GM18517 (cell line): ENCODE data around the gene RYR3.

ENCODE experiments used
- ATAC-seq: cut with Tn5 transposase; IDR thresholded peaks from one replicate; pipeline ENCODE4 v1.9.1; 2021; ENCODE audit warnings: mild to moderate bottlenecking, moderate library complexity; ENCODE audit not compliant: unreplicated experiment

RYR3 gene

GRCh38 chr15:33693166-33693800 is 382.5 kb downstream of the RYR3 start:
- ATAC-seq, result no peak

DNA sequence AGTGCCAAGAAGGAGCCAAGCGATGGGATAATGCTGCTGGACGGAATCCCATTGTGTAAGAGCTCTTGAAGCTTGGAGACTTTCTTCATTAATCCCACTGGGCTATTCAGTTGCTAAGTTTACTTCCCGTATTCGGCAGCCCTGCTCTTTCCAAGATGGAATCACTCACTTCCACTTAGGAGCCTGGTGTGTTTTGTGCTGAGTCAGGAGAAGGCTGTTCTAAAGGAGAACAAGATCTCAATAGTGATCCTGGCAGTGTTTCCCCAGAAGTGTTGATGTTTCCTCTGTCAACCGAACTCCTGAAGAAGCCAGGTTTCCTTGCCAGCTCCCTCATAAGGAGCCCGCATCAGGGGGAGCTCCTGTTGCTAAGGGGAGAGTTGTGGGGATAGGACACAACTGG is 387.4 kb downstream of the RYR3 start:
- no peak for ATAC-seq

DNA sequence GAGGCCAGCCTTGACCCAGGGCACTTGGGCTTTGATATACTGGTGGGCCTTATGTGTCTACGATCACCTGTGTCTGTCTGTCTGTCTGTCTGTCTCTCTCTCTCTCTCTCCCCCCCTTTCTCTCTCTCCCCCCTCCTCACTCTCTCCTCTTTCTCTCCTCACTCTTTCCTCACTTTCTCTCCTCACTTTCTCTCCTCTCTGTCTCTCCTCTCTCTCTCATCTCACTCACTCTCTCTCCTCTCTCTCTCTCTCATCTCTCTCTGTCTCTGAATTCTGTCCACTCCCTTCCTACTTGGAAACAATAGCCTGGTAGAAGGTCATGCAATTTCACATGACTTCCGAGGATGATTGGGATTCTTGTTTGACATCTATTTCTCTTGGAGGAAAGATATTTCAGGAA is 388.4 kb downstream of the RYR3 start:
- no peak for ATAC-seq

GRCh38 chr15:33699691-33700447 is 389.1 kb downstream of the RYR3 start:
- no peak for ATAC-seq

DNA sequence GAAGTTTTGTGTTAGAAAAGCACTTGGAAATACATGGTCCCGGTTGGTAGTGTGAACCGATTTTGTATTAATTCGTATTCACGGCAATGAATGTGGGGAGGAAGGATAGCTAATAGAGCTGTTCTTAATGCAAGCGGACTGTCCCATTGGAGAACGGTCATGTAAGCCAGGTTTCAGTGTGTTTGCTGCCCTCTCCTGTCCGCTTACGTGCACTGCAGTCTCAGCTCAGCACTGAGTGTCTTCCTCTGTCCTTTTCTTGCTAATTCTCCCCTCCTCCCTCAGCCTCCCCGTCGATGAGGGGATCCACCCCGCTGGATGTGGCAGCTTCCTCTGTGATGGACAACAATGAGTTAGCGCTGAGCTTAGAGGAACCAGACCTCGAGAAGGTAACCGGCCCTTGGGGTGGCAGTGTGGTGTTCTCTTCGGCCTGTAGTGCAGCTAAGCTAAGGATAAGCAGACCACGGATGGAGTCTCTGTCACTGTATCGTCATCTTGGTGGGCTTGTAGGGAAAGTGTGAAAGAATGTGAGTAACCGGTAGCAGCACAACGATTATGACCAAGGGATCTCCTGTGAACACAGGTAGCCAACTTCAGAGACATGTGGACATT is 390.0 kb downstream of the RYR3 start:
- ATAC-seq, result peak; percentile 67

- ATAC-seq, result no peak
Measured at GRCh38 chr15:33701304-33701696, 390.5 kb downstream of the RYR3 start.

DNA sequence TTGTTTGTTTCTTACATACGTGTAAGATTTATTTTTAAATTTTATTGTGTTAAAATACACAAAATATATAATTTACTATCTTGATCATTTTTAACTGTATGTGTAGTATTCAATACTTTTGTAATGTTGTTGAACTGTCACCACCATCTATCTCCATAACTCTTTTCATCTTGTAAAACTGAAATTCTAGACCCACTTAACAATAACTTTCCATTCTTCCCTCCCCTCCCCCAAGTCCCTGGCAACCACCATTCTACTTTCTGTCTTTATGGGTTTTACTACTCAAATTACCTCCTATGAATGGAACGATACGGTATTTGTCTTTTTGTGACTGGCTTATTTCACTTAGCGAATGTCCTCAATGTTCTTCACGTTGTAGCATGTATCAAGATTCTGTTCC is 395.4 kb downstream of the RYR3 start:
- no peak for ATAC-seq

DNA sequence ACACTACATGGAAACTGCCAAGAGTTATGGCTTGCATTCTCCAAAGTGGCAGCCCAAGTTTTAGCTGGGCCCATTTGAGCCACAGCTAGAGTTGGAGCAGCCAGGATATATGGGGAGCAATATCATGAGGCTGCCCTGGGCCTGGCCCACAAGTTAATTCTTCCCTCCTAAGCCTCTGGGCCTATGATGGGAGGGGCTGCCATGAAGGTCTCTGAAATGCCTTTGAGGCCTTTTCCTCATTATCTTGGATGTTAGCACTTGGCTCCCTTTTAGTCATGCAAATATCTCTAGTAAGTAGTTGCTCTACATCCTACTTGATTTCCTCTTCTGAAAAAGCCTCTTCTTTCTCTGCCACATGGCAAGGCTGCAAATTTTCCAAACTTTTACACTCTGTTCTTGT is 400.0 kb downstream of the RYR3 start:
- no peak for ATAC-seq

GRCh38 chr15:33716025-33716424 is 405.3 kb downstream of the RYR3 start:
- no peak for ATAC-seq

DNA sequence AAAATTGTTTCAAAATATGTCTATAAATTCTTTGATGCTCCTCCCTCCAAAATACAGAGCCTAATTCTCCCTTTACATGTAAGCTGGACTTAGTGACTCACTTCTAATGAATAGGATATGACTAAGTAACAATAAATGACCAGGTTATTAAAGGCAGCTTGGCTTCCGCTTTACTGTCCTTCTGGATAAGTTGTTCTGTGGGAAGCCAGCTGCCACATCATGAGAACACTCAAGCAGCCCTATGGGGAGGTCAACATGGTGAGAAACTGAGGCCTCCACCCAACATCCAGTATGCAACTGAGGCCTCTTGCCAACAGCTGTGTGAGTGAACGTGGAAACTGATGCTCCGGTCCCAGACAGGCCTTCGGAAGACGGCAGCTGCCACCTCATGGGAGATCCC is 410.2 kb downstream of the RYR3 start:
- ATAC-seq, result no peak

- ATAC-seq, result peak; percentile 78
Measured at GRCh38 chr15:33722005-33722672, 411.4 kb downstream of the RYR3 start.

GRCh38 chr15:33722673-33723015 is 411.9 kb downstream of the RYR3 start:
- no peak for ATAC-seq

DNA sequence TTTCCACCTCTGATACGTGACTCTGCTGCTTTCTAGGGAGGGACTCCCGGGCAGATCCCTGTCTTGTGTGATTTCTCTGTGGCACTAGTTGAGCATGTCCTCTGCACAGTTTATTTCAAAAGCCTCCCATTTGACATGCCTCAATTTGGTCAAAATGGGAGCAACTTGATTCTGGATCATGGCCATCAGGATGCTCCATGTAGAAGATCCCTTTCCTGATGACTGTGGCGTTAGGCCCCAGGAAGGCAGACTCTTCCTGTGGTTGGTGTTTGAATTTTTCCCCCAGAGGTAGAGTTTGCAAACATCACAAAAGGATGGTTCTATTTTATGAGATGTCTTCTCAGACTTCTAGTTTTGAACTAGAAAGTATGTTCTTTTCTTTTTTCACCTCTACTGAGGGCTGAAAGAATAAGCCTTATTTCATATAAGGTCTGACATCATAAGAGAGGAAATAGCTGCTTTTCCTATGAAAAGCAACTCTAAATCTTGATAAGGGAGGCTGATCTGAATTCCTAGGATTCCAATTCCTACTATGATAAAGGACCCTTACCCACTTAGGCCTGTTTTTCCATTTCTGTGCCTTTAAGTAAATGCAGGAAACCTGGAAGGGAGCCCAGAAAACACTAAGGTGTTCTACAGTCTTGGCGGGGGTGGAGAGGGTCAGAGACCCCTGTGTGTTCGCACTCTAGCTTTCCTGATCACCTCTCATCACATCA is 413.7 kb downstream of the RYR3 start:
- ATAC-seq, result no peak

- ATAC-seq, result no peak
Measured at GRCh38 chr15:33729653-33730052, 418.9 kb downstream of the RYR3 start.

DNA sequence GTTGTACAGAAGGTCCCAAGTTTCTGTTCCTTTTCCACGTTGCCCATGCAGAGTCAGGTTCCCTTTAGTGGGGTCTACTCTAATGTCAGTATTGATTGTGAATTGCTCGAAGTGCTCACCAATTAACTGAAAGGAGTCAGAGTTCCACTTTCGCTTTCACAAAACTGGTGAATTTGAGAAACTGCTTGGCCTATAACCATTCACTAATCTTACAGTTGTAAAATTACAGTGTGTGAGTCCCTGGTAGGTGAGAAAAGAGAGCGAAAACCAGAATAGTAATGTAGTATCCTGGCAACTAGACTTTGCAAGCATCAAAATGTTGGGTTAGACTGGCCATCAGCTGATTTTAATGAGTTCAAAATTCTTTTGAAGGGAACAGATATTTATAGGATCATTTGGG is 420.0 kb downstream of the RYR3 start:
- ATAC-seq, result no peak

DNA sequence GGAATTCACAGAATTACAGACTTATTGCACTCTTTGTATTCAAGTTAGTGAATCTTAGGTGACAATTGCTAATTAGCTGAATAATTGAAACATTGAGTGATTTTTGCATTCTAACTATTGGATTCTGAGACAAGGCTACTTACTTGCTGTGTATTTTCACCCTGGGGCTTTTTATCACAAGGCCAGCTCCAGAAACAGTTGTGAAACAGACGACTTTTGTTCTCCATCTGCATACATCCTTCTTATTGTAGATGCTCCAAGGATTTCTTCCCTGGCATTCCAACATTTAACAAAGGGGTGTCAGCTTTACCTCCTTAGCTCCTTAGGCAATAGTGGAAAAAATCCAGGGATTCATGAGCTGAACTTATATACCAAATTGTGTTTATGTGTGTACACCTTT is 424.4 kb downstream of the RYR3 start:
- no peak for ATAC-seq

DNA sequence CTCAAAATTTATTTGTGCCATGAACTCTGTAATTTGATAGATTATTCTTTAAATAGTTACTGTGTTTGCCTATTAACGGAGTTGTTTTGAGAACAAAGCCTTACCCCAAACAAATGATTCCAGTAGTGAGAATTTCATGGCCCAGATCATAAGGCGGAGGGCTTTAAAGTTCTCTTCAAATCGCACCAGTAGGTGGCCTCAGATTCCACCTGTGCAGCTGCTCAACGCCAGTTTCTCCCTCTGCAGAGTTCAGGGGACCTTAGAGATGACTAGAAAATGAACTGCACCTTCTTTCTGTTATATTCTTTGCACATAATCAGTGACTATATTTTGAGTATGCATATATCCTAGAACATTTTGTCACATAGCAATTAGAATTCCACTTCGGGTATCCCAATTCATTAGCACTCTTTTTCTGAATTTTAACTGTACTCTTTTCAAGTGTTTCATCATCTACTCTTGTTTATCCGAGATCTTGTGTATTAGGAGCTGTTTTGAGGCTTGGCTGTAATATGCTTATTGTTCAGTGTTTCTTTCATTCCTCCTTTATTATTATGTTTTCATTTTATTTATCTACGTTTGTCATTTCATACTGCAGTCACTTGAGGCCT is 425.0 kb downstream of the RYR3 start:
- ATAC-seq, result no peak

- ATAC-seq, result no peak
Measured at GRCh38 chr15:33737687-33738601, 427.2 kb downstream of the RYR3 start.

- no peak for ATAC-seq
Measured at GRCh38 chr15:33738941-33739664, 428.3 kb downstream of the RYR3 start.
